Right cardiac atrium (tissue), 5 donors: Measurements from ENCODE around the gene FGF21. TPM values are rescaled to one million over a fixed set of nuclear protein-coding genes. Genes with fewer than 3 reads are reported as not detected.

Experiments
- ATAC-seq, 2 donors: fragments of 200-7000 bp; cut with Tn5 transposase; one replicate each; pipeline versions ENCODE4 v1.8.0 to v1.9.1; 2020; ENCODE audit warnings: moderate library complexity in 2 of 2, mild to moderate bottlenecking in 1 of 2
- DNase-seq, 3 donors: peaks; one replicate each; pipeline ENCODE4 v3.0.0-alpha.2; 2020
- H3K27ac ChIP-seq: one replicate; pipeline ENCODE4 v1.5.1; 2013; ENCODE audit warnings: mild to moderate bottlenecking, low read length, control low read depth, moderate library complexity
- H3K27me3 ChIP-seq: one replicate; pipeline ENCODE4 v1.6.1; 2013; ENCODE audit not compliant: control insufficient read depth, insufficient read depth
- H3K4me1 ChIP-seq: one replicate; pipeline ENCODE4 v1.6.1; 2013; ENCODE audit warnings: low read length; ENCODE audit not compliant: control insufficient read depth, insufficient read depth
- H3K4me3 ChIP-seq: one replicate; pipeline ENCODE4 v1.5.1; 2013; ENCODE audit warnings: low read length, control low read depth
- H3K9me3 ChIP-seq: one replicate; pipeline ENCODE4 v1.6.1; 2013; ENCODE audit warnings: low read length; ENCODE audit not compliant: control insufficient read depth
- WGBS: extraction: QIAGEN DNeasy Blood & Tissue Kit; methylation state at CpG from one replicate; pipeline ENCODE4 v1.1.7; 2013; 5-methylcytosine and 5-hydroxymethylcytosine counted together
- intact Hi-C, 4 donors: fragments of 100-400 bp; cut with DNase I; formaldehyde crosslinking; loops; one replicate each; pipeline versions ENCODE4 v1.11.0 to v1.14.0; 2022 to 2023
- polyA plus RNA-seq: library from polyadenylated mRNA; stranded (reverse); fragments of 200-250 nt; gene quantifications from one replicate; pipeline ENCODE4 v1.2.3, GENCODE V29; 2013
- total RNA-seq, 4 donors: library from RNA; stranded (reverse); fragmentation: NEBNext Ultra II Directional; extraction: Animal tissue kit (Norgen Biotek cat#: 25700); gene quantifications; one replicate each; pipeline ENCODE4 v1.2.1, GENCODE V29; 2021
- donor health status: healthy with polysubstance abuse.
- donor health status: DM: no; HTN: yes; CAD: no.
- donor health status: DM: no; HTN: no; CAD: no.
- donor health status: DM: no; HTN: yes; CAD: no; lungs with severe emphysema.
- donor health status: DM: yes; HTN: yes; CAD: no.

The FGF21 gene
- total and polyA plus RNA-seq, 5 donors, result not detected

DNA sequence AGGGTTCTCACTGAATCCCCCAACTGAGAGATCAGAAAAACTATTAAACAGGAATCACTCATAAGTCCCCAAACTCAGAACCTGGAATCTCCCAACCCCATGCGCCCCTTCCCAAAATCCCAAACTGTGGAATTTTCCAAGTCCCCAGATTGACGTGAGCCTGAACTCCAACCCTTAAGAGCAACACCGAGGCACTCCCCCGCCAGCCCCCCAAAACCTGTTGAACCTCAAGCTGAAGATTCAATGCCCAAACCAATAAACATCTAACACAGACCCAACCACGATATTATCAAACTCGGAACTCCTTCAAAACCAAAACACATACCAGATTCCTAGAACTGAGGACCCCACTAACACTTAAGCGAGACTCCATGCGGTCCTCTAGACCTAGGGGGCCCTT is 9.2 kb upstream of the FGF21 start:
- 70% methylated on average over 8 of the region's 8 CpGs for WGBS
- intact Hi-C loops, result no loop called here
- ATAC-seq (no peak), DNase-seq (no peak)
- H3K4me3 ChIP-seq, result no peak overlapping the region
- no peaks in the 10 kb centered on the region for H3K9me3 ChIP-seq
- no peaks in the 10 kb centered on the region for H3K4me1 ChIP-seq
- H3K27ac ChIP-seq, result no peak overlapping the region
- no peaks in the 10 kb centered on the region for H3K27me3 ChIP-seq

DNA sequence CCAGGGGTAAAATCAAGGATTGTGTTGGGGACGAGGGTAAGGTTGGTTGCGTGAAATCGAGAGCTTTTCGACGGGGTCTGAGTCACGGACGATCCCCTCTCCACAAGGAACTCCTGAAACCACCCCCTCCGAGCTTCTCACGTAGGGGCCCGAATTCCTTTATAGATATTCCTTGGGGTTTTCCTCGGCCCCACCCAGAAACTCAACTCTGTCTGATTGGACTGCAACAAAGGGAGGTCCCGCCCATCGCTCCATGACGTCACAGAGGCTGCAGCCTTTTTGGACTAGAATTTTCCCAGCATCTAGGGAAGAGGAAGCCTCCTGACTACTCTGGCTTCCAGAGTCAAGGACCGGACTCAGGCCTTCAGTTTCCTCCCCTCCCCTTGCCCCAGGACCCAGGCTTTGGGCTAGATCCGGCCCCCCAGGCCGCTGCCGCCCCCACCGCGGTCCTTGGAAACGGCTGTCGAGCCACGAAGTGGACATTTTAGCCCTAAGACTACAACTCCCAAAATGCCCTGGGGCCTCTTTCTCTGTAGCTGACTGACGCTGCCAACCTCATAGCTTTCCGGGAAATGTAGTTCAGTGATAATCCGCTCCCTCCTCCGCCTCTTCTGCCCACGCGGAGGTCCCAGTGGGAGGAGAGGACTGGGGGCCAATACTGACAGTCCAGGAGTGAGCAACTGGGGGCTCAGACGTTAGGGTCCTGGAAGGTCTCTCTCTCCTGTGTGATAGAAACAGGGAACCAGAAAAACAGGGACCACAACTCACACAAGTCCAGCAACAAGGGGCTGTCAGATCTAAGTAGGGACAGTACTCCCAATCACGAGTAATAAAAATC is 8.4 kb upstream of the FGF21 start, which contains the start of gene IZUMO1:
Gene IZUMO1 (minus strand): TSS at position 172 of the 838 bp plus-strand sequence. CDS start 1,050 bp downstream, outside the sequence.
- no peaks in the 10 kb centered on the region for H3K4me1 ChIP-seq
- 5% methylated on average over 31 of the region's 31 CpGs for WGBS
- H3K9me3 ChIP-seq, result no peaks in the 10 kb centered on the region
- DNase-seq (peak; percentile 90 to 93 (median 93)), ATAC-seq (peak; percentile 80 to 81)
- intact Hi-C loops, result no loop called here
- H3K27ac ChIP-seq, result peak within 1 kb of the TSS; percentile 73
- peak within 1 kb of the TSS; percentile 39 for H3K4me3 ChIP-seq
- no peaks in the 10 kb centered on the region for H3K27me3 ChIP-seq

DNA sequence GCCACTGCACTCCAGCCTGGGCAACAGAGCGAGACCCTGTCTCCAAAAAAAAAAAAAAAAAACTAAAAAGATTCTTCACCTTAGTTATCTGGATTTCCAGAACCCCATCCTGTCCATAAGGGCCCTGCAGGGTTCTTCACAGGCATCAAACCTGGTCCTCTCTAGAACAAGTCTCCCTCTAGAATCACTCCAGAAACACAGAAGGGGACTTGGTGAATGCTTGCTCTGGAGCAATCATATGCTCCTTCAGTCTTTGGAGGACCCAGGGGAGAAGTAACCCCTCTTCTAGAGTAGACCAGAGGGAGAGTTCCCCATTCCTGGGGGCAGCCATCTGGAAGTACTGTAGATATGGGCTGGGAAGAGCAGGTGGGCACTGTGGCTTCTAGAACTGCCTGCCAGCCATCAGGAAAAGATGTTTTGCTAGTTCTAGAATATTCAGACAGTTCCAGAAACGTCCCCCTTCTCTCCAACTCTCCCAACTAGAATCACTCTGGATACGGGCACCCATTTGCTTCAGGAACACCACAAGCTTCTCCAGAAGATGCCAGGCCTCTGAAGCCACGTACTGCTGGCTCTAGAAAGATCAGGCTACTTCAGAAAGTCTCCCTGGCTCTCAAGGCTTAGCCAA is 5.6 kb upstream of the FGF21 start:
- no peaks in the 10 kb centered on the region for H3K27me3 ChIP-seq
- H3K9me3 ChIP-seq, result no peaks in the 10 kb centered on the region
- ATAC-seq, result no peak
- H3K4me1 ChIP-seq, result no peaks in the 10 kb centered on the region
- H3K27ac ChIP-seq, result no peak overlapping the region
- WGBS, result 83% methylated on average over 4 of the region's 4 CpGs
- intact Hi-C loops, result no loop called here
- no peak for DNase-seq
- no peak overlapping the region for H3K4me3 ChIP-seq

DNA sequence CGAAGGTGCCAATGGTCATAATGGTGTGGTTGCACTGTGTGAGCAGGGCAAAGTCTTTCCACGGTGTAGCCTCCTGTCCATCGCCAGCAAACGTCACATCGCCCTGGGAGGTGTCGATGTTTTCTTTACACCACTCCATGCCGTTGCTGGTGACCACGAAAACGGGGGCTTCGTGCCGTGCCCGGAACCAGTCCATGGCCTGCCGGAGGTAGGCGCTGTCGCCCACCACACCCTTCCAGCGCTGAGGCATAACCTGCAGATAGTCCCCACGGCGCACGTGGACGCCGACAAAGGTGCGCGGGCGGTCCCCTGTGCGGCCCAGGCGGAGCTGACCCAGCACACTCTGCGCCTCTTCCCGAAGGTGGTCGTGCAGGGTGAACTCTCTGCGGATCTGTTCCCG is 5.0 kb upstream of the FGF21 start:
- intact Hi-C loops, result no loop called here
- no peaks in the 10 kb centered on the region for H3K27me3 ChIP-seq
- ATAC-seq (no peak), DNase-seq (no peak)
- H3K9me3 ChIP-seq, result no peaks in the 10 kb centered on the region
- H3K27ac ChIP-seq, result no peak overlapping the region
- WGBS, result 94% methylated on average over 31 of the region's 31 CpGs
- no peak overlapping the region for H3K4me3 ChIP-seq
- H3K4me1 ChIP-seq, result no peaks in the 10 kb centered on the region

DNA sequence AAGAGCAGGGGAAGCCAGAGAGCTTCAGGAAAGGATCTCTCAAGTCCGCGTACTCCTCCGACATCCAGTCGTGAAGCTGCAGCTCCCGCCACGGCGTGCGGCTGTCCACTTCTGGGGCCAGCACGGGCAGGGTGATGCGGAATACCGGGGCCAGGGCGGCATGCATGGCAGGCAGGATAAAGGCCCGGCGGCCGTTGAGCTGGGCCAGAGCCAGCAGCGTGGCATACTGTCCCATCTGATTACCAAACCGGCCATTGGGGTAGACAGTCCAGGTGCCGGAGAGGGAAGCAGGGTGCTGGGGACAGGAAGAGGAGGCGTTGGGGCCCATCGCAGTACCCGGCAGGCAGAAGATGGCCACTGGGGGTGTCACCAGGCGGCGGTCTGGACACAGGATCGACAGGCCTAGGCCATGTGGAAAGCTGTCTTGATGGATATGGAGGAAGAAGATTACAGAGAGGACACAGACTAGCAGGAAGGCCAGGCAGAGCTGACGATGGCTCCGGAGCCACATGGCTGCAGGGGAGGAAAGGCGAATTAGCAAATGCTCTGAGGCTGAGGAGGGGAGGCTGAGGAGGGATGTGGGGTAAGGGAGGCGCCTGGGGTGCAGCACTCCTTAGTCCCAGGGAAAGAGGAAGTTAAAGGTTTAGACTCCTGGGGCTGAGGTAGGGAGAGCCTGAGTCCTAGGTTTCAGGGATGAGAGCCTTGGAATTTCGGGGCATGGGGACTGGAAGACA is 4.4 kb upstream of the FGF21 start:
- intact Hi-C loops, result no loop called here
- 84% methylated on average over 29 of the region's 29 CpGs for WGBS
- no peaks in the 10 kb centered on the region for H3K4me1 ChIP-seq
- no peak for ATAC-seq
- DNase-seq, result peak in 1 of 3 donors; percentile 57
- no peak overlapping the region for H3K27ac ChIP-seq
- H3K9me3 ChIP-seq, result no peaks in the 10 kb centered on the region
- H3K27me3 ChIP-seq, result no peaks in the 10 kb centered on the region
- no peak overlapping the region for H3K4me3 ChIP-seq

DNA sequence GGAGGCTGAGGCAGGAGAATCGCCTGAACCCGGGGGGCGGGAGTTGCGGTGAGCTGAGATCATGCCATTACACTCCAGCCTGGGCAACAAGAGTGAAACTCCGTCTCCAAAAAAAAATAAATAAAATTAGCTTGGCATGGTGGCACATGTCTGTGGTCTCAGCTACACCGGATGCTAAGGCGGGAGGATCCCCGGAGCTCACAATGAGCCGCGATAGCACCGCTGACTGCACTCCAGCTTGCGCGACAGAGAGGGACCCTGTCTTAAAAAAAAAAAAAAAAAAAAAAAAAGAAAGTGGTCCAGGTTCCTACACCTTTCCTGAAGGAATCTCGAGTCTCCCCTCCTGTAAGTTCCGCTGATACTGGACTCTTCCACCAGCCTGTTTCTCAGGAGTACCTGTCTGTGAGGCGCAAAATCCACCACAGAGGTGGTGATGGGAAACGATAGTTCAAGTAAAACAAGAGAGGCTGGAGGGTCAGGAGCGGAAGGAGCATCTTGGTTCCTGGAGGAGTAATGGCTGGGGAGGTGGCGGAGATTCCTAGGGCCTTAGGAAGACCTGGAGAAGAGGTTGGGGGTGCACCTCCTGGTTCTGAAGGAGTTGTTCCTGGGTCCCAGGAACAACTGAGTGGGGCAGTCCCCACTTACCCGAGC is 3.4 kb upstream of the FGF21 start:
- peak overlapping the region; percentile 78 for H3K27ac ChIP-seq
- peak overlapping the region; percentile 45 for H3K4me3 ChIP-seq
- no peaks in the 10 kb centered on the region for H3K9me3 ChIP-seq
- WGBS, result 26% methylated on average over 20 of the region's 20 CpGs
- intact Hi-C loops, result no loop called here
- ATAC-seq (no peak), DNase-seq (no peak)
- H3K4me1 ChIP-seq, result no peaks in the 10 kb centered on the region
- no peaks in the 10 kb centered on the region for H3K27me3 ChIP-seq

DNA sequence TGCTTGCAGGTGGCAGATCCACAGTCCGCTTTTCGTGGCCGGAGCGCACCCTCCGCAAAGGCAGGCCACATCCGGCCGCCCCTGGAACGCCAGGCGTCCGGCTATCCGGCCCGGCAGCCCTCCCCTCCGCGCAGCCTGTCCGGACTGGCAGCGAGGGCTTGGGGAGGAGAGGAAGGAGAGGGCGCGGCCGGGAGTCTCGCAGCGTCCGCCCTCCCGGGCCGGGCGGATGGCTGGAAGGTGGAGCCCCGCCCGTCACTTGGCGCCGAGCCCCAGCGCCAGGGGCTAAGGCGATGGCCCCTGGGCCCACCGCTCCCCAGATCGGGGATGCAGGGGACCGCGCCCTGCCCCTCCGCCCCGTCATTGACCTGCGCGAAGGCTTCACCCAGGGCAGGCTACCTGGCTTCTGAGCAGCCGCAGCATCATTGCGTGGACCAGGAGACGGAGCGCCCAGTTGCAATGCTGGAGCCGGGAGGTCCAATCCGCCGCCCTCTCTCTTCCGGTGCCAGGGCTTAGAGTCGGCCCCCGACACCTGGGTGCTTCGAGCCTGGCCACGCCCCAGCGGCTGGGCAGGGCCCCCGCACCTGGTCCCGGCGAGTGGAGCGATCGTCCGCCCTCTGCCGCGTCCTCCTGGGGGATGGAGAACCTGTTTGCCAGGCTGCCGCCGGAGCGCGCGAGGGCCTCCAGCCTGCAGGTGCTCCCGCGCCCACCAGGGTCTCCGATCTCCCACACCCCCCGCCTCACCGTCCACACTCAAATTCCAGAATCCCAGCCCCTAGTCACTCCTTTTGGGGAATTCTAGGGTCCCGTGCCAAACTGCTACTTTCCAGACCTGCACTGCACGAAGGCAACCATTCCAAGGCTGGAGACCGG is 2.6 kb upstream of the FGF21 start, which contains the start of gene FUT1:
Gene FUT1 (minus strand): TSS at position 146 of the 870 bp plus-strand sequence. CDS start 1,360 bp downstream, outside the sequence.
- no peaks in the 10 kb centered on the region for H3K27me3 ChIP-seq
- DNase-seq (peak; percentile 81 to 91 (median 89)), ATAC-seq (peak; percentile 89 to 93)
- H3K27ac ChIP-seq, result peak within 1 kb of the TSS; percentile 78
- WGBS, result 2% methylated on average over 73 of the region's 73 CpGs
- no peaks in the 10 kb centered on the region for H3K9me3 ChIP-seq
- no peaks in the 10 kb centered on the region for H3K4me1 ChIP-seq
- intact Hi-C loops, result no loop called here
- H3K4me3 ChIP-seq, result peak within 1 kb of the TSS; percentile 45

DNA sequence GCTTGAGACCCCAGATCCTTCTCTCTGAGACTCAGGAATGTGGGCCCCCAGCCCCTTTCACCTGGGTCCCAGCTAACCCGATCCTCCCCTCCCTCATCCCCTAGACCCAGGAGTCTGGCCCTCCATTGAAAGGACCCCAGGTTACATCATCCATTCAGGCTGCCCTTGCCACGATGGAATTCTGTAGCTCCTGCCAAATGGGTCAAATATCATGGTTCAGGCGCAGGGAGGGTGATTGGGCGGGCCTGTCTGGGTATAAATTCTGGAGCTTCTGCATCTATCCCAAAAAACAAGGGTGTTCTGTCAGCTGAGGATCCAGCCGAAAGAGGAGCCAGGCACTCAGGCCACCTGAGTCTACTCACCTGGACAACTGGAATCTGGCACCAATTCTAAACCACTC is 463 bp downstream of the FGF21 start:
- H3K9me3 ChIP-seq, result no peaks in the 10 kb centered on the region
- no peaks in the 10 kb centered on the region for H3K4me1 ChIP-seq
- intact Hi-C loops, result no loop called here
- 77% methylated on average over 5 of the region's 5 CpGs for WGBS
- no peak for DNase-seq
- H3K27me3 ChIP-seq, result no peaks in the 10 kb centered on the region
- no peak overlapping the region for H3K4me3 ChIP-seq
- no peak for ATAC-seq
- no peak overlapping the region for H3K27ac ChIP-seq

DNA sequence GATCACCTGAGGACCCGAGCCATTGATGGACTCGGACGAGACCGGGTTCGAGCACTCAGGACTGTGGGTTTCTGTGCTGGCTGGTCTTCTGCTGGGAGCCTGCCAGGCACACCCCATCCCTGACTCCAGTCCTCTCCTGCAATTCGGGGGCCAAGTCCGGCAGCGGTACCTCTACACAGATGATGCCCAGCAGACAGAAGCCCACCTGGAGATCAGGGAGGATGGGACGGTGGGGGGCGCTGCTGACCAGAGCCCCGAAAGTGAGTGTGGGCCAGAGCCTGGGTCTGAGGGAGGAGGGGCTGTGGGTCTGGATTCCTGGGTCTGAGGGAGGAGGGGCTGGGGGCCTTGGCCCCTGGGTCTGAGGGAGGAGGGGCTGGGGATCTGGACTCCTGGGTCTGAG is 888 bp downstream of the FGF21 start:
- intact Hi-C loops, result no loop called here
- DNase-seq (no peak), ATAC-seq (no peak)
- Histone ChIP-seq H3K4me1 (no peaks in the 10 kb centered on the region), H3K4me3 (no peak overlapping the region), H3K27me3 (no peaks in the 10 kb centered on the region), H3K27ac (no peak overlapping the region), H3K9me3 (no peaks in the 10 kb centered on the region)
- 89% methylated on average over 11 of the region's 11 CpGs for WGBS

DNA sequence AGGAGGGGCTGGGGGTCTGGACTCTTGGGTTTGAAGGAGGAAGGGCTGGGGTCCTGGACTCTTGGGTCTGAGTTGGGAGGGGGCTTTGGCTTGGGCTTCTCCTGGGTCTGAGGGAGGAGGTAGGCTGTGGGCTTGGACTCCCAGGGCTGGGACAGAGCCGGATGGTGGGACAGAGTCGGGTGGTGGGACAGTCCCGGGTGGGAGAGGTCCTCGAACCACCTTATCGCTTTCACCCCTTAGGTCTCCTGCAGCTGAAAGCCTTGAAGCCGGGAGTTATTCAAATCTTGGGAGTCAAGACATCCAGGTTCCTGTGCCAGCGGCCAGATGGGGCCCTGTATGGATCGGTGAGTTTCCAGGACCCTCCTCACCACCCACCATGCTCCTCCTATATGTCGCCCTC is 1.4 kb downstream of the FGF21 start:
- ATAC-seq (no peak), DNase-seq (no peak)
- no peak overlapping the region for H3K4me3 ChIP-seq
- no peaks in the 10 kb centered on the region for H3K9me3 ChIP-seq
- no peaks in the 10 kb centered on the region for H3K4me1 ChIP-seq
- H3K27ac ChIP-seq, result no peak overlapping the region
- WGBS, result 84% methylated on average over 9 of the region's 9 CpGs
- no peaks in the 10 kb centered on the region for H3K27me3 ChIP-seq
- intact Hi-C loops, result no loop called here
